GM19043 (cell line): ENCODE measurements around the gene RIC1.
"Not testable (repeated sequence)": the region's sequence is repeated elsewhere in the genome, so short reads cannot be mapped to it uniquely, and the experiment has no call there.

Experiments
- ATAC-seq: cut with Tn5 transposase; IDR thresholded peaks from one replicate; pipeline ENCODE4 v1.9.1; 2021; ENCODE audit warnings: low read depth; ENCODE audit not compliant: unreplicated experiment

The RIC1 gene

GRCh38 chr9:5628530-5629311 lies at the start of gene RIC1:
Gene RIC1 (plus strand): TSS chr9:5629107. CDS start chr9:5629310, 203 bp downstream.
- ATAC-seq: peak; percentile 43

GRCh38 chr9:5579881-5580280 lies 49.0 kb upstream of the RIC1 start:
- ATAC-seq: no peak

GRCh38 chr9:5580650-5581049 lies 48.3 kb upstream of the RIC1 start:
- no peak for ATAC-seq

- not testable (repeated sequence) for ATAC-seq
Measured at GRCh38 chr9:5581706-5582105, 47.2 kb upstream of the RIC1 start.

GRCh38 chr9:5582835-5583195 lies 46.1 kb upstream of the RIC1 start:
- ATAC-seq: peak; percentile 49

GRCh38 chr9:5586391-5586802 lies 42.5 kb upstream of the RIC1 start:
- ATAC-seq: no peak

GRCh38 chr9:5587024-5587423 lies 41.9 kb upstream of the RIC1 start:
- no peak for ATAC-seq

- ATAC-seq: no peak
Measured at GRCh38 chr9:5592231-5592630, 36.7 kb upstream of the RIC1 start.

- no peak for ATAC-seq
Measured at GRCh38 chr9:5592904-5593303, 36.0 kb upstream of the RIC1 start.

GRCh38 chr9:5593904-5594303 lies 35.0 kb upstream of the RIC1 start:
- peak; percentile 49 for ATAC-seq

- ATAC-seq: no peak
Measured at GRCh38 chr9:5596173-5596572, 32.7 kb upstream of the RIC1 start.

GRCh38 chr9:5608298-5609225 lies 20.3 kb upstream of the RIC1 start:
- peak; percentile 70 for ATAC-seq

GRCh38 chr9:5609226-5609596 lies 19.7 kb upstream of the RIC1 start:
- no peak for ATAC-seq

- ATAC-seq: no peak
Measured at GRCh38 chr9:5610491-5610890, 18.4 kb upstream of the RIC1 start.

GRCh38 chr9:5611321-5612184 lies 17.4 kb upstream of the RIC1 start:
- no peak for ATAC-seq

- ATAC-seq: no peak
Measured at GRCh38 chr9:5612185-5612530, 16.7 kb upstream of the RIC1 start.

GRCh38 chr9:5614192-5614591 lies 14.7 kb upstream of the RIC1 start:
- ATAC-seq: no peak

GRCh38 chr9:5614985-5615384 lies 13.9 kb upstream of the RIC1 start:
- no peak for ATAC-seq

- ATAC-seq: peak; percentile 97
Measured at GRCh38 chr9:5617749-5618148, 11.2 kb upstream of the RIC1 start.

- no peak for ATAC-seq
Measured at GRCh38 chr9:5620494-5620893, 8.4 kb upstream of the RIC1 start.

GRCh38 chr9:5621327-5621726 lies 7.6 kb upstream of the RIC1 start:
- no peak for ATAC-seq
